ENCODE measurements around the gene LAMC3.

The LAMC3 gene

DNA sequence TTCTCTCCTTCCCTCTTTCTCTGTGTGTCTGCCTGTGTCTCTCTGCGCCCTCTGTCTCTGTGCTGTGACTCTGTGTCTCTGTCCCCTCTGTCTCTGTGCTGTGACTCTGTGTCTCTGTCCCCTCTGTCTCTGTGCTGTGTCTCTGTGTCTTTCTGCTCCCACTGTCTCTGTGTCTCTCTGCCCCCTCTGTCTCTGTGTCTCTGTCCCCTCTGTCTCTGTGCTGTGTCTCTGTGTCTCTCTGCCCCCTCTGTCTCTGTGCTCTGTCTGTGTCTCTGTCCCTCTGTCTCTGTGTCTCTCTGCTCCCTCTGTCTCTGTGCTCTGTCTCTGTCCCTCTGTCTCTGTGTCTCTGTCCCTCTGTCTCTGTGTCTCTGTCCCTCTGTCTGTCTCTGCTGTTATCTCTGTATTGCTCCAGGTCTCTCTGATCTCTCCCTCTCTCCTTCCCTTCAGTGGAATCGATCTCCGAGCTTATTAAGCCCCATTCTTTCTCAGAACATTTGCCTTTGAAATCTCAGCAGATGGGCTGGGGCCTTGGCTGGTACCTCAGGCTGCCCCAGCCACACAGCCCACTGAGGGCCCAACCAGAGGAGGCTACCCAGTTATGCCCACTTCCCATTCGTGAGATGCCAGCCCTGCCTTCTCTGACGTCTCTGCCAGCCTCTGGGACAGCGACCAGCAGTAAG, 36.6 kb upstream of the LAMC3 start:
- Histone ChIP-seq H3K27me3 (ENCODE audit: control insufficient read depth, insufficient read depth, low read length) (peaks cover 9% of the 10 kb centered on the region), H3K9ac (ENCODE audit: low read length) (no peak overlapping the region), H3K36me3 (ENCODE audit: control insufficient read depth, insufficient read depth, low read length) (no peaks in the 10 kb centered on the region), H3K4me1 (ENCODE audit: control insufficient read depth, insufficient read depth, low read length) (no peaks in the 10 kb centered on the region), H3K4me3 (ENCODE audit: low read length) (no peak overlapping the region), H3K27ac (ENCODE audit: low read depth, low read length) (no peak overlapping the region)

DNA sequence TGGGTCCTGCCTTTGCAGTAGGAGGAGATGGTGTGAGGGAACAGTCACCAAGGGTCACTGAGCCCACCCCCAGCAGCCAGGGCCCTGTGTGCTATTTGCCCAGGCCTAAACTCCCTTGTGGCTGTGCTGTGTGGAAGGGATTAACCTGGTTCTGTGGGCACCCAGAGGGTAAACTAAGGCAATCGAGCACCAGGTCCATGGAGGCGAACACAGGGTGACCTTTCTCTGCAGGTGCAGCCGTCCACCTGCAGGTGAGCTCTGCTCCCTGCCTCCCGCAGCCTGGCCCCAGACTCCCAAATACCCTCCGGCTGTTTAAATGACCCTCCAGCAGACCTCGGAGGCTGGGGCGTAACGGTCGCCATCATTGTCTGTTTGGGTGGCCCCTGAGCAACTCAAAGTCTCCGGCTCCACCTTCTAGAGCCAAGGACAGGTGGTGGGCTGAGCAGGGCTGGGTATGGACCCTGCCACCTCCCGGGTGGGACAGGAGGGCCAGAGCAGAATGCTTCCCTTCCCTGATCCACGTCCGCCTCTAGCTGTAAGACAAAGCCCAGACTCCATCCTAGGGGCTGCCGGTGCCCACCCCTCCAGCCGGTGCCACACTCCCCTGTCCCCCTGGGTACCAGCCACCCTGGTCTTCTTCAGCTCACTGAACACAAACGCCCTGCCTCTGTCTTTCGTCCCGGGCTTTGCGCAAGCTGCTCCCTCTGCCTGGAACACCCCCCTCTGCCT, 35.9 kb upstream of the LAMC3 start:
- Histone ChIP-seq H3K9ac (ENCODE audit: low read length) (no peak overlapping the region), H3K4me1 (ENCODE audit: control insufficient read depth, insufficient read depth, low read length) (no peaks in the 10 kb centered on the region), H3K27me3 (ENCODE audit: control insufficient read depth, insufficient read depth, low read length) (peaks cover 9% of the 10 kb centered on the region), H3K4me3 (ENCODE audit: low read length) (no peak overlapping the region), H3K36me3 (ENCODE audit: control insufficient read depth, insufficient read depth, low read length) (no peaks in the 10 kb centered on the region), H3K27ac (ENCODE audit: low read depth, low read length) (no peak overlapping the region)

DNA sequence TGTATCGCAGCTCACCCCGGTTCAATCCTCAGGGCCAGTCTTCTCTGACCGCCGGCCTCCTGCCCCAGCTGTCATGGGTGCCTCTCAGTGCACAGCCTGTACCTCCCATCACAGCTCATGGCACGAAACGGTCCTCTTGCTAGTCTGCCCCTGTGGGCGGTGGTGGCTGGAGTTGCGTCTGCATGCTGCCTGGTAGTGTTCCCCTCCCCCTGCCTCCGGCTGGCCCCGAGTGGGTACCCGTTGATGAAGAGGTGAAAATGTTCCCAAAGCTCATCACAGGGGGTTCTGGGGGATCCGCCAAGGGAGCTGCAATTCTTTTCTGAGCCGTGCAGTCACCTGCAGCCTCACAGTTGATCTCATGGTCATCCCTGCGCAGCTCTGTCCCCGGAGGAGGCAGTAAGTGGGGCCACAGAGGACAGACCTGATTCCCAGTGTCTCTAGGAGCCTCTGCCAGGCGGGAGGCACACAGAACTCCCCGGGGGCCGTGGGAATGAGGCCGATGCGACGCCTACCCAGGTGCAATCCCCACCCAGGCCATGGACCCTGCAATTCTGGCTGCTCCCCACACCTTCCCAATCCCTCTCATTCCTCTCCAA, 35.2 kb upstream of the LAMC3 start:
- Histone ChIP-seq H3K4me3 (ENCODE audit: low read length) (no peak overlapping the region), H3K4me1 (ENCODE audit: control insufficient read depth, insufficient read depth, low read length) (no peaks in the 10 kb centered on the region), H3K36me3 (ENCODE audit: control insufficient read depth, insufficient read depth, low read length) (no peaks in the 10 kb centered on the region), H3K27me3 (ENCODE audit: control insufficient read depth, insufficient read depth, low read length) (peaks cover 9% of the 10 kb centered on the region), H3K27ac (ENCODE audit: low read depth, low read length) (no peak overlapping the region), H3K9ac (ENCODE audit: low read length) (no peak overlapping the region)

DNA sequence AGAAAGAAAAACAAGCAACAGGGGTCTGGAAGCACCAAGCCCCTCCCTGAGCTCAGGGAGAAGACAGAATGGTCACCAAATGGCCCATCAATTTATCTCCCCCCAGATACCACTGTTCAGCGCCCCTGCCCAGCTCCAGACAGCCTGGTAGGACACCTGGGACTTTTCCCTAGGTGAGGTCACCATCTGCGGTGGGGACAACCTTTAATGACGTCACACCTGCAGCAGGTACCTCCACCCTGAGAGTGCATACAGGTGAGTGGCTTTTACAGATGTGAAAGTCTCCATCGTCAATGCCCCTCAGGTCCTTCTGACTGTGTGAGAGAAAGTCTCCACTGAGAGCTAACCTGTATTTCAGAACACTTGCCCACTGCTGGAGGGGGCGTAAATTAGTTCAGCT, 34.3 kb upstream of the LAMC3 start:
- H3K27me3 ChIP-seq (ENCODE audit: control insufficient read depth, insufficient read depth, low read length), result peaks cover 9% of the 10 kb centered on the region
- H3K36me3 ChIP-seq (ENCODE audit: control insufficient read depth, insufficient read depth, low read length), result no peaks in the 10 kb centered on the region
- H3K4me1 ChIP-seq (ENCODE audit: control insufficient read depth, insufficient read depth, low read length), result no peaks in the 10 kb centered on the region
- H3K27ac ChIP-seq (ENCODE audit: low read depth, low read length), result no peak overlapping the region
- H3K4me3 ChIP-seq (ENCODE audit: low read length), result no peak overlapping the region
- H3K9ac ChIP-seq (ENCODE audit: low read length), result no peak overlapping the region

DNA sequence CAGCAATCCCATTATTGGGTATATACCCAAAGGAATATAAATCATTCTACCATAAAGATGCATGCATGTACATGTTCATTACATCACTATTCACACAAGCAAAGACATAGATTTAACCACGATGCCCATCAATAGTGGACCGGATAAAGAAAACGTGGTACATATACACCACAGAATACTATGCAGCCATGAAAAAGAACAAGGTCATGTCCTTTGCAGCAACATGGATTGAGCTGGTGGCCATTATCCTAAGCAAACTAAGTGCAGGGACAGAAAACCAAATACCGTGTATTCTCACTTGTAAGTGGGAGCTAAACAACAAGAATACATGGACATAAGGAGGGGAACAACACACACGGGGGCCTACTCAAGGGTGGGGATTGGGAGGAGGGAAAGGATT, 33.8 kb upstream of the LAMC3 start:
- Histone ChIP-seq H3K27me3 (ENCODE audit: control insufficient read depth, insufficient read depth, low read length) (peaks cover 9% of the 10 kb centered on the region), H3K4me3 (ENCODE audit: low read length) (no peak overlapping the region), H3K4me1 (ENCODE audit: control insufficient read depth, insufficient read depth, low read length) (no peaks in the 10 kb centered on the region), H3K27ac (ENCODE audit: low read depth, low read length) (no peak overlapping the region), H3K9ac (ENCODE audit: low read length) (no peak overlapping the region), H3K36me3 (ENCODE audit: control insufficient read depth, insufficient read depth, low read length) (no peaks in the 10 kb centered on the region)

DNA sequence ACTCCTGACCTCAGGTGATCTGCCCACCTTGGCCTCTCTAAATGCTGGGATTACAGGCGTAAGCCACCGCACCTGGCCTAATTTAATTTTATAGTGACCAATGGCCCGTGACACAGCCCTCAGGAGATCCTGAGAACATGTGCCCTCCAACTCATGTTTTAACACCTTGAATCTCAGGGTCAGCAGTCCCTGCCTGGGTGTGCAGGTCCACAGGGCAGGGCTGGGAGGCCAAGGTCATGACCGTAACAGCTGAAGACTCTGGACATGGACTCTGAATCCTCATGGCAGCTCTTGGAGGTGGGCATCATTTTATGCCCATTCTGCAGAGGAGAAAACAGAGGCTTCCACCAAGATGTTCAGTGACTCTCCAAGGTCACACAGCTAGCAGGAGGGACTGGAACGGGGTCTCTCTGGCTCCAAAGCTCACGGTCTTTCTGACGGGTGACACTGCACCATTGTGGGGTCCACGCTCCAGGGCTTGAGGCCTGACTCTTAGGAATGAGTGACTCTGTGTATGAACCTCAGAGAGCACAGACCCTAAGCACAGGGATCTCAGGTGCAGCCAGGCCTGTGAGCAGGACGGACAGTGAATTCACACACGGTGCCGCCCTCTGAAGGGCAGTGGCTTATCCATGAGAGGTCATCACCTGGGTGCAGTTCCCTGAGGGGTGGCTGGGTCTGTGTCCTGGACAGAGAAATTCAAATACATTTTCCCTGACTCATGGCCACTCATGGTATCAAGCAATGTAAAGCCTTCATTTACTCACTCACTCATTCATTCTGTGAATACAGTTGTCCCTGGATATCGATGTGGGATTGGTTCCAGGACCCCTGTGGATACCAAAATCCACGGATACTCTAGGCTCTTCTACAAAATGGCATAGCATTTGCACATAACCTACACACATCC, 32.8 kb upstream of the LAMC3 start:
- Histone ChIP-seq H3K27me3 (ENCODE audit: control insufficient read depth, insufficient read depth, low read length) (peaks cover 9% of the 10 kb centered on the region), H3K4me1 (ENCODE audit: control insufficient read depth, insufficient read depth, low read length) (no peaks in the 10 kb centered on the region), H3K4me3 (ENCODE audit: low read length) (no peak overlapping the region), H3K27ac (ENCODE audit: low read depth, low read length) (no peak overlapping the region), H3K36me3 (ENCODE audit: control insufficient read depth, insufficient read depth, low read length) (no peaks in the 10 kb centered on the region), H3K9ac (ENCODE audit: low read length) (no peak overlapping the region)

DNA sequence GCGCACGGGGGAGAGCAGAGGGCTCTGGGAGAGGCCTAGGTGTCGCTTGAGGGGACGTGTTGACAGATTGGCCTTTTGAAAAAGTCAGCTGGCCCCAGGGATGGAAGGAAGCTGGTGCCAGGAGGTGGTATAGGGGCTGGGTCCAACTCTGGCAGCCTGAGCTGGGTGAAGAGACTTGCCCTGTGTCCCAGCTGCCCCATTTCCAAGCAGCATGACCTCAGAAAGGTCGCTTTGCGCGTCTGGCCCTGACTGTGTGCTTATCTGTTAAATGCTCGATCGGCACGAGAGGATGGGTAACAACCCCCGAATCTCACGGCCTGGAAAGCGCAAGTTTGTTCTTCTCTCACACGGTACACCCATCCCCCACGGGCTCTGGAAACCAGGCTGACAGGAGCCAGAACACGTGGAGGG, 31.2 kb upstream of the LAMC3 start:
- Histone ChIP-seq H3K4me1 (ENCODE audit: control insufficient read depth, insufficient read depth, low read length) (no peaks in the 10 kb centered on the region), H3K4me3 (ENCODE audit: low read length) (no peak overlapping the region), H3K9ac (ENCODE audit: low read length) (no peak overlapping the region), H3K36me3 (ENCODE audit: control insufficient read depth, insufficient read depth, low read length) (no peaks in the 10 kb centered on the region), H3K27me3 (ENCODE audit: control insufficient read depth, insufficient read depth, low read length) (peaks cover 9% of the 10 kb centered on the region), H3K27ac (ENCODE audit: low read depth, low read length) (no peak overlapping the region)

DNA sequence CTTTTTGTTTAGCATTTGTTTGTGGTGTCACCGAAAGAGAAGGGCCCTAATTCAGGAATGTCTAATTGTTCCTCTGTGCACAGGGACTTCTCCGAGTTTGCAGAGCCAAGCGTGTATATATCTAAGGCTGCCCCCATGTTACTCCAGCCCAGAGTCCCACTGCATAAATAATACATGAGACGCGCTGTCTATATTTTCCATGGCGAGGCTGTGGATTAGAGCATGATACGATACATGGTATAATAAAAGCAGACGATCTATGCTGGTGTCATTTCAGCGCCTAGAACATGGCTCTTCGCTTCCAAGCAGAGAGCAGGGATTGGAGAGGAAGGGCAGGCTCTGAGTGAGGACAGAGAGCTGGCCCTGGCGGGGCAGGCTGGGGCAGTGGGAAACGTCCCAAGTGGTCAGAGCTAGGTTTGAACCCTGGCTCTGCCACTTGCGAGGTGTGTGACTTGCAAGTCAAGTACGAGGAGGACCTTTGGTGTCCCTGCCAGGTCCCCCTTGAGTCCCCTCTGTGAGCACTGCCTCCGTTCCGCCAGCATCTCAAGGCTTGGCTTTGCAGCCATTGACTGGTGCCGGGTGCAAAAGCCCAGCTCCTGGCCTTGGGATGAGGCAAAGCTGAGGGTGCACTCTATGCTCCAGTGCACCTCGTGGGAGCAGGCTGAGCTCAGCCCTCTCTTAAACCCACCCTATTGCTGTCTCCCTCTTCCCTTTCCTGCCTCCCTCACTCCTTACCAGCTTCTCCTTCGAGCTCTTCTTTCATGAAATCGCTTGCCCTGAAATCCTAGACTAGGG, 29.2 kb upstream of the LAMC3 start:
- no peak overlapping the region for H3K27ac ChIP-seq (ENCODE audit: low read depth, low read length)
- H3K9ac ChIP-seq (ENCODE audit: low read length), result no peak overlapping the region
- H3K36me3 ChIP-seq (ENCODE audit: control insufficient read depth, insufficient read depth, low read length), result no peaks in the 10 kb centered on the region
- H3K4me1 ChIP-seq (ENCODE audit: control insufficient read depth, insufficient read depth, low read length), result no peaks in the 10 kb centered on the region
- no peaks in the 10 kb centered on the region for H3K27me3 ChIP-seq (ENCODE audit: control insufficient read depth, insufficient read depth, low read length)
- no peak overlapping the region for H3K4me3 ChIP-seq (ENCODE audit: low read length)

DNA sequence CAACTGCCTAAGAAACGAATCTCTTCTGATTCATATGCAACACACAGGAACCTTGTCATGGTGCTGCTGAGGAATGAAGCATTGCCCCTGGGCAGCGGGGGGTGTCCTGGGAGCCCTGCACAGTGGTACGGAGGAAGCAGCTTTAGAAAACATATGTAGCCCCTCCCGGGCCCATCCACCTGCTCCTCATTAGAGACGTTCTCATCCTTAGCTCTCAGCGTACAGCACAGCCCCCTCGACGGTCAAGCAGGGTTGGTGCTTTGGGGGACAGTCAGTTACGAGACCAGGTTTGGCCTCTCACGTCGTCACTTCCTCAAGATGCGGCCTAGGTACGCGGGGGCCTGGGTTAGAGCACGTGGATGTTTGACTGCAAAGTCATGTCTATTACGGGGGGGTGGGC, 28.4 kb upstream of the LAMC3 start:
- no peaks in the 10 kb centered on the region for H3K36me3 ChIP-seq (ENCODE audit: control insufficient read depth, insufficient read depth, low read length)
- no peaks in the 10 kb centered on the region for H3K4me1 ChIP-seq (ENCODE audit: control insufficient read depth, insufficient read depth, low read length)
- H3K9ac ChIP-seq (ENCODE audit: low read length), result no peak overlapping the region
- no peaks in the 10 kb centered on the region for H3K27me3 ChIP-seq (ENCODE audit: control insufficient read depth, insufficient read depth, low read length)
- no peak overlapping the region for H3K27ac ChIP-seq (ENCODE audit: low read depth, low read length)
- H3K4me3 ChIP-seq (ENCODE audit: low read length), result no peak overlapping the region

DNA sequence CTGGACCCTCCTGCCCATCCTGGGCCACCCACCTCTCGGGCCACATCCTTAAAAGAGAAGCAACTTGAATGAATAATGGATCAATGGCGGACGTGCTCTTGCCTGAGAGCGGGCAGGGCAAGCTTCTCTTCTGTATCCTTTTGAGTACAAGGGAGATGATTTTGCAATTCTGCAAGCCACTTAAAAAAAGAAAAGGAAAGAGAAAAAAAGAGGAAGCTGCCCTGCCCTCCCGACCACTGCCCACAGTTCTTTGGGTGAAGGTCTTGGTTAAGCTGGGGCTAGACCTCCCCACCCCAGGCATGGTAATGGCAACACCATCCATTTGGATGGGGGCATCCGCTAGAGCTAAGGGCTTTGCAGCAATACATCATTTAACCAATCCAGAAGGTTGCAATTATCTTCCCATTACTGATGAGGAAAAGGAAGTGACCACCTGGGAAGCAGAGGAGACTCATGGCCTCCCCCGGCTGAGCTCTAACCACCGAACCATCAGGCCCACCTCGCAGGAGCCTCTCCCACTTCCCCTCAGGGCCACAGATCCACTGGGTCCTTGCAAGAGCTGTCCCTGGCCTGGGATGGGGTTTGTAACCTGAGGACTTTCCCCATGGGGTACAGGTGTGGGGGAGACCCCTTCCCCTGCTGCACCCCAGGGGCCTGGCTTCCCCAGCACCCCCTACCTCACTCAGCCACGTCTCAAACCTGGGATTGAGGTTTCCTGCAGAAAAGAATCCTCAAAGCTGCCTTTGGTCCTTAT, 27.8 kb upstream of the LAMC3 start:
- no peak overlapping the region for H3K9ac ChIP-seq (ENCODE audit: low read length)
- no peaks in the 10 kb centered on the region for H3K36me3 ChIP-seq (ENCODE audit: control insufficient read depth, insufficient read depth, low read length)
- no peaks in the 10 kb centered on the region for H3K27me3 ChIP-seq (ENCODE audit: control insufficient read depth, insufficient read depth, low read length)
- H3K4me3 ChIP-seq (ENCODE audit: low read length), result no peak overlapping the region
- H3K27ac ChIP-seq (ENCODE audit: low read depth, low read length), result no peak overlapping the region
- H3K4me1 ChIP-seq (ENCODE audit: control insufficient read depth, insufficient read depth, low read length), result no peaks in the 10 kb centered on the region

DNA sequence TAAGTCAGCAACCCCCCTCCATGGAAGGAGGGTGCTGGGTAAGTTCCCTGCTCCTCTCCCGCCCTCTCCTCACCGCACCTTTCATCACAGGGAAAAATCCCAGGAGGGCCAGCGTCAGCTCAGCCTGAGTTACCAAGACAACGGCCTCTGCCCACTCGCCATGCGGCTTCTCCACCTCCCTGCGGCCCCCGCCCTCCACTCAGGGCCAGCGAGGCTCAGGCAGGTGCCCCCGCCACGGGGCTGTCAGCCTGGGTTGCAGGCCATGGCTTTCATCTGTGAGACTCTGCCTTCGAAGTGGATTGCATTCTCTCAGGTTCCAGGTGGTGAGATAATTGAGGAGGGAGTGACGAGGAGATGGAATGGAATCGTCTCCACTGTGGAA, 27.2 kb upstream of the LAMC3 start:
- no peaks in the 10 kb centered on the region for H3K36me3 ChIP-seq (ENCODE audit: control insufficient read depth, insufficient read depth, low read length)
- H3K27ac ChIP-seq (ENCODE audit: low read depth, low read length), result no peak overlapping the region
- no peaks in the 10 kb centered on the region for H3K4me1 ChIP-seq (ENCODE audit: control insufficient read depth, insufficient read depth, low read length)
- H3K27me3 ChIP-seq (ENCODE audit: control insufficient read depth, insufficient read depth, low read length), result no peaks in the 10 kb centered on the region
- no peak overlapping the region for H3K9ac ChIP-seq (ENCODE audit: low read length)
- no peak overlapping the region for H3K4me3 ChIP-seq (ENCODE audit: low read length)
